Endodermal cell (in vitro differentiated cells): Measurements from ENCODE around the gene STX8. TPM values are rescaled to one million over a fixed set of nuclear protein-coding genes. Genes with fewer than 3 reads are reported as not detected.

Source experiments
- DNase-seq: peaks from one replicate; pipeline ENCODE4 v3.0.0-alpha.2; 2017
- H3K27ac ChIP-seq: 2 replicates; pipeline ENCODE4 v1.5.1; 2013; ENCODE audit warnings: mild to moderate bottlenecking, low read depth, low read length, moderate library complexity
- H3K27me3 ChIP-seq: 2 replicates; pipeline ENCODE4 v1.6.1; 2013; ENCODE audit warnings: mild to moderate bottlenecking, low read length, moderate library complexity; ENCODE audit not compliant: insufficient read depth, control insufficient read depth, poor library complexity, severe bottlenecking
- H3K36me3 ChIP-seq: 2 replicates; pipeline ENCODE4 v1.7.0; 2013; ENCODE audit warnings: mild to moderate bottlenecking, low read length, moderate library complexity; ENCODE audit not compliant: control insufficient read depth, insufficient read depth
- H3K4me1 ChIP-seq: one replicate; pipeline ENCODE4 v1.7.0; 2013; ENCODE audit warnings: low read length; ENCODE audit not compliant: control insufficient read depth, insufficient read depth
- H3K4me3 ChIP-seq: 2 replicates; pipeline ENCODE4 v1.5.1; 2013; ENCODE audit warnings: mild to moderate bottlenecking, low read length, moderate library complexity
- H3K9ac ChIP-seq: 2 replicates; pipeline ENCODE4 v1.6.1; 2013; ENCODE audit warnings: mild to moderate bottlenecking, low read length, moderate library complexity; ENCODE audit not compliant: poor library complexity, severe bottlenecking; ENCODE audit errors: extremely low read depth
- H3K9me3 ChIP-seq: 2 replicates; pipeline ENCODE4 v1.6.1; 2013; ENCODE audit warnings: mild to moderate bottlenecking, low read length, moderate library complexity; ENCODE audit not compliant: control insufficient read depth
- H3K27ac Mint-ChIP-seq: 2 replicates; pipeline ENCODE4 v1.8.0; 2020; ENCODE audit warnings: mixed read lengths
- H3K27me3 Mint-ChIP-seq: 2 replicates; pipeline ENCODE4 v1.8.0; 2021; ENCODE audit warnings: mild to moderate bottlenecking, mixed read lengths; ENCODE audit not compliant: insufficient read depth
- H3K36me3 Mint-ChIP-seq: 2 replicates; pipeline ENCODE4 v1.8.0; 2020; ENCODE audit warnings: low read depth, mixed read lengths
- H3K4me1 Mint-ChIP-seq: 2 replicates; pipeline ENCODE4 v1.8.0; 2020; ENCODE audit warnings: mixed read lengths
- H3K4me3 Mint-ChIP-seq: 2 replicates; pipeline ENCODE4 v1.8.0; 2020; ENCODE audit warnings: mild to moderate bottlenecking, moderate library complexity, mixed read lengths
- H3K9me3 Mint-ChIP-seq: 2 replicates; pipeline ENCODE4 v1.8.0; 2020; ENCODE audit warnings: mild to moderate bottlenecking, mixed read lengths
- CTCF ChIP-seq: fragments of 200-600 bp; sonication (generic); conservative IDR thresholded peaks from 2 replicates; pipeline ENCODE4 v1.5.0; 2021; ENCODE audit warnings: antibody characterized with exemption, mild to moderate bottlenecking
- WGBS, 2 experiments: methylation state at CpG; one replicate each; pipeline versions ENCODE4 v1.1.5 to v1.1.7; 2013; ENCODE audit warnings: missing lambda C conversion rate in 2 of 2, mixed read lengths in 1 of 2; ENCODE audit not compliant: insufficient coverage in 1 of 2, insufficient read length in 1 of 2; 5-methylcytosine and 5-hydroxymethylcytosine counted together
- total RNA-seq, 2 donors: library from RNA; stranded (reverse); fragmentation: NEBNext Ultra II Directional in 1 of 2; extraction: Animal tissue kit (Norgen Biotek cat#: 25700) in 1 of 2; gene quantifications; 2 replicates in 1 of 2; 3 replicates in 1 of 2; pipeline ENCODE4 v1.2.1, GENCODE V29; 2021

The STX8 gene
- total RNA-seq, 2 donors from 2014 or later: 82.5 to 98.2 TPM

GRCh38 chr17:9533441-9533840, 42.2 kb downstream of the STX8 start:
- peaks cover 19% of the 10 kb centered on the region for H3K9me3 ChIP-seq
- no peaks in the 10 kb centered on the region for H3K27me3 ChIP-seq
- Mint-ChIP-seq H3K27ac (no peak overlapping the region), H3K36me3 (peaks cover 23% of the 10 kb centered on the region), H3K4me3 (no peak overlapping the region), H3K4me1 (peaks cover 45% of the 10 kb centered on the region), H3K9me3 (peaks cover 5% of the 10 kb centered on the region), H3K27me3 (no peaks in the 10 kb centered on the region)
- peaks cover 8% of the 10 kb centered on the region for H3K36me3 ChIP-seq
- H3K4me1 ChIP-seq: peaks cover 7% of the 10 kb centered on the region
- H3K9ac ChIP-seq: no peak overlapping the region
- no peak for DNase-seq
- WGBS, 2 experiments: 80 to 93% methylated on average over 2 to 4 of the region's 4 CpGs
- no peak for TF ChIP-seq CTCF
- no peak overlapping the region for H3K4me3 ChIP-seq
- no peak overlapping the region for H3K27ac ChIP-seq

GRCh38 chr17:9532715-9533114, 42.9 kb downstream of the STX8 start:
- Histone ChIP-seq H3K9ac (no peak overlapping the region), H3K27me3 (no peaks in the 10 kb centered on the region), H3K27ac (no peak overlapping the region), H3K4me3 (no peak overlapping the region), H3K4me1 (peaks cover 7% of the 10 kb centered on the region), H3K9me3 (peaks cover 19% of the 10 kb centered on the region), H3K36me3 (peaks cover 8% of the 10 kb centered on the region)
- H3K36me3 Mint-ChIP-seq: peaks cover 23% of the 10 kb centered on the region
- TF ChIP-seq CTCF: no peak
- peaks cover 41% of the 10 kb centered on the region for H3K4me1 Mint-ChIP-seq
- 94 to 97% methylated on average over 3 of the region's 3 CpGs for WGBS, 2 experiments
- peaks cover 5% of the 10 kb centered on the region for H3K9me3 Mint-ChIP-seq
- no peak overlapping the region for H3K4me3 Mint-ChIP-seq
- no peak for DNase-seq
- H3K27ac Mint-ChIP-seq: no peak overlapping the region
- no peaks in the 10 kb centered on the region for H3K27me3 Mint-ChIP-seq

DNA sequence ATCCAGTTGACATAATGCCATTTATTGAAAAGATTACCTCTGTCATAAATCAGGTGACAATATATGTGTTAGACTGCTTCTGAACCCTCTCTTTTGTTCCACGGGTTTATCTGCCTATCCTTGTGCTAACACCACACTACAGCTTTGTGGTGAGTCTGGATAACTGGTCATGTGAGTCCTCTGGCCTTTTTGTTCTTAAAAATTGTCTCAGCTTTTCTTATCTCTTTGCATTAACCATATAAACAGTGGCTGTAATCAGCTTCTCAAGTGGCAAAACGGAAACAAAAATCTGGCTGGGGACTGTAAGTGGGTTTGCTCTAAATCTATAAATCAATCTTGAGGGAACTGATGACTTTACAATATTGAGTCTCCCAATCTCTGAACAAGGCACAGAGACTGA, 44.6 kb downstream of the STX8 start:
- peaks cover 7% of the 10 kb centered on the region for H3K4me1 ChIP-seq
- no peaks in the 10 kb centered on the region for H3K27me3 Mint-ChIP-seq
- DNase-seq: no peak
- peaks cover 29% of the 10 kb centered on the region for H3K4me1 Mint-ChIP-seq
- no peak overlapping the region for H3K9ac ChIP-seq
- no peak overlapping the region for H3K4me3 ChIP-seq
- H3K4me3 Mint-ChIP-seq: no peak overlapping the region
- H3K36me3 ChIP-seq: peaks cover 9% of the 10 kb centered on the region
- peak overlapping the region; percentile 67 for H3K27ac Mint-ChIP-seq
- H3K36me3 Mint-ChIP-seq: peaks cover 28% of the 10 kb centered on the region
- 52 to 57% methylated on average over 2 of the region's 2 CpGs for WGBS, 2 experiments
- no peak overlapping the region for H3K27ac ChIP-seq
- no peak for TF ChIP-seq CTCF
- H3K9me3 ChIP-seq: peaks cover 19% of the 10 kb centered on the region
- peaks cover 8% of the 10 kb centered on the region for H3K9me3 Mint-ChIP-seq
- H3K27me3 ChIP-seq: no peaks in the 10 kb centered on the region
